GM21619 (cell line): ENCODE measurements around the gene RTL5.

Source experiments
- ATAC-seq: cut with Tn5 transposase; IDR thresholded peaks from one replicate; pipeline ENCODE4 v1.9.1; 2021; ENCODE audit not compliant: unreplicated experiment

Gene RTL5

DNA sequence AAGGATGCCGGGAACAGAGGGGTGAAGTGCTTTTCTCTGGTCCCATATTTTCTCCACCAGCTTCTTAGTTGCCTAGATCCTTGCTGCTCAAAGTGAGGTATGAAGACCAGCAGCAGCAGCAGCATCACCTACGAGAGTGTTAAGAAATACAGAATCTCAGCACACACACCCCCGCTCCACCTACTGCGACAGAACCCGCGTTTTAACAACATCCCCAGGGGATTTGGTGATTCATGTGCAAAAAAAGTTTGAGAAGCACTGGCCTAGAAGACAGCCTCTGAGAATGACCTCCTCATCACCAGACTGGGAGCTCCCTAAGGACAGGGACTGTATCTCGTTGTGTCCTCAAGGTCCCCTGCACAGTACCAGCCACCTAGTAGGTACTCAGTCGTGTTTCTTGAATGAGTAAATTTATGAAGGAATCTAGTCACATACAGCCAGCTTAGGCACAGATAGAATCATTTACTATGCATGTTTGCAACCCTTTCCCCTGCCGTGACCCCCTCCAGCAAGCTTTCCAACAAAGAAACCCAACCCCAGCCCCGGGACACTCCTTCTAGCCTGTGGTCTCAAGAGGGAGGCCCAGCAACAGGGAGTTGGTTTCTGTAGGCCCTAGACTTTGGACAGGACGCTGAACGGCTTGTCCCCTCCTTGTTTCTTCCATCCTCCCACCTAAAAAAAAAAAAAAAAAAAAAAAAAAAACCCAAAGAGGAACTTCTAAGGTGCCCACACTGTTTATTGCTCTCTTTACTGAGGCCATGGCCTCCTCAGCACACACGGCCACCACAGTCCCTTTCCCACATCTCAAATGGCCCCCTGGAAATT is 21.5 kb downstream of the RTL5 start:
- no peak for ATAC-seq

DNA sequence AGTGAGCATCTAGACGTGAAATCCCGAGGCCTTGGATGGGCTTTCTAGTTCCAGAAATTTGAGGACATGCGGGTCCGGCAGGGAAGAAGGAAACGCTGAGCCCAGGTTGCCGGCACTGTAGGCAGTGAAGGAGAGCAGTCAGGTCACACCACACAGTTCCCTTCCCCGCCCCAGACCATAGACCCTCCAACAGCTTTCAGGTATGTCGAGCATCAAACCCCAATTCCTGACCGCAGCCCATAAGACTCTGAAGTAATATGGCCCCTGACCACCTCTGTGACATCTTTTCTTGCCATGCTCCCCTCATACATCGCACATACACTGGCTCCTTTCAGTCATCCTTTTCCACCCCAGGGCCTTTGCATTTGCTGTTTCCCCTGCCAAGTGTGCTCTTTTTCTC is 23.0 kb downstream of the RTL5 start:
- no peak for ATAC-seq

DNA sequence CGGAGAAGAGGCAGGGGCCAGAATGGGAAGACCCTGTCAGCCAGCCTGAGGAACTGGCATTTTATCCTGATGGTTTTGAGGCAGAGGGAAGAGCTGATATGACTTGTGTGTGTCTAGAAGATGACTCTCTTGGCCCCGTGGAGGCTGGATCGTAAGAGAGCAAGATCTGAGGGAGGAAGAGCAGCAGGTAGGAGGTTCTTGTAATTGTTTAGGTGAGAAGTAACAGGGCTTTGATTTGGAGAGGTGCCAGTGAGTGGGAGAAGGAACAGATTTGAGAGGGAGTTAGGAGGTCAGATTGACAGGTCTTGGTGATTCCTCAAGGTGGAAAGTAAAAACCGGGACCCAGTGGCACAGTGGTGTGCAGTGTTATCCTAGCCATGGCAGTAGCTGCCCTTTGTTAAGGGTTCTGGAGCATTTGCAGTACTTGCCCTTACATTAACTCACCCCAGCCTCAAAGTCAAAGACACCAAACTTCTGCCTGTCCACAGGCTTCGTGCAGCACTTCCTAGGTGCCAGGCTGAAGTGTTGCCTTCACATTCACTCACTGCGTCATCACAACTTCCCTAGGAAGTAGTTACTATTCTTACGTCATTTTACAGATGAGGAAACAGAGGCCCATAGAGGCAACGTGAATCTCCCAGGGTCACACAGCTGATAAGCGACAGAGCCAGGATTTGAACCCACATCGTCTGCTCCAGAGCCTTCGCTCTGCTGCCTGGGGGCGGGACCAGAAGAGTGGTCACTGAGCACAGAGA is 23.7 kb downstream of the RTL5 start:
- no peak for ATAC-seq

DNA sequence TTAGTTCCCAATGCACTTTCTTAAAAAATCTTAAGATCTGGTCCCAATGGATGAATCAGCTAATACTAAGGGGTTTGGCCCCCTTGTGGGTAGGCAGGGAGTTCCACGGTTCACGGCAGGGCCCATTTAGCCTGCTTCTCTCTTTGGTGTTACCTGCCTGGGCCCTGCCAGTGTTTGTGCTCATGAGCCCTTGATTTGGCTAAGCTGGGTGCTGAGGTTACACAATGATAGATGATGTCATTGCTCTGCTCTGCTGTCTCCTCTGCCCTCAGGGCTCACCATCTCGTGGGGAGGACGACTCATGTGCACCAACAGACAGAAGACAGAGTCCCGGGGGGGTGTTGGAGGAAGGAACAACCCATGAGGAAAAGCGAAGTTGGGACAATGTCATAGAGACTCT is 24.4 kb downstream of the RTL5 start:
- no peak for ATAC-seq

DNA sequence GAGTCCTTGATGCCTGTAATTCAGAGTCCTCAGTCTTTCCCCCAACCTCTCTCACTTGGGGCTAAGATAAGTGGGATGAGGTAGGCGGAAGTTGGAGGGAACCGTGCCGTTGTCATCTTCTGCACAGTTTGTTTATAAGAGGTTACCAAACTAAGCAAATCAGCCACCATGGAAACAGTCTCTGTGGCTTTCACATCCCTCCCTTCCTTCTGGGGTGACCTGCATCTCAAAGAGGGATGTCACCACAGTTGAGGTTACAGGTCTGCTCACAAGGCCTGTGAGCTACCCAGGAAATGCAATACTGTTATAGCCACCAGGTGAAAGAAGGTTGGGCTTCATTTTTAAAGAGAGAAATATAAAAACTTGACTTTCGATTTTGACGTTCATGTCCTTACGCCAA is 26.3 kb downstream of the RTL5 start:
- ATAC-seq = peak; percentile 60

DNA sequence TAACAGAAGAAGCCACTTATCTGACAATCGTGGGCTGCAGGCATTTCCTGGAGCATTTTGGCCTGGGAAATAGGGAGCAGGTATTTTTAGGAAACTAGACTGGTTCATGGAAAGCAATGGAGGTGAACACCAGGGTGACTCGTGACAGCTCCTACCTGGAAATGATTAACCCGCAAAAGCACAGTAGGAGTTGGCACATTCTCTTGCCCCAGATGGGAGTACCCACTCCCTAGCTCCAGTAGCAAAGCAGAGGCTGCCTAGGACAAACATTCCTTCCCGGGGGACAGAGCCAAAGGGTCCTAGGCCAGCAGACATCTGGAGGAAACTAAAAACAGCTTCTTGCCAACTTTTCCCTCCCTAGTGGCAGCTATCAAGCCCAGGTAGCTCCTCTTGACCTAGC is 29.0 kb downstream of the RTL5 start:
- ATAC-seq = no peak

DNA sequence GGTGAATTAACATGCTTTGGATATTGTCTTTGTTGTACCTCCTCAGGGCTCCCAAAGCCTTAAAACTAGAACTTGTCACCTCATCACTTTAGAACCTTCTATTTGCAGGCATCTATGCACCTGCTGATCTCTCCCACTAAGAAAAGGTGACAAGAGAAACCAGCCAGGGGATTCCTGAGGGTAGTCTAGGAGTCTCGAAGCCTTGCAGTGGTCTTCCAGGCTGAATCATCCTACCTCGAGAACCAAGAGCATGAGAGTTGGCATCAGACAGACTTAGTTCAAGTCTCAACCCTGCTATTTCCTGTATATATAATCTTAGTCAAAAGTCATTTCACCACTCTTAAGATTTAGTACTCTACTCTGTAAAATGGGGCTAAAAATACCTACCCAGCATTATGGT is 29.6 kb downstream of the RTL5 start:
- ATAC-seq = no peak

DNA sequence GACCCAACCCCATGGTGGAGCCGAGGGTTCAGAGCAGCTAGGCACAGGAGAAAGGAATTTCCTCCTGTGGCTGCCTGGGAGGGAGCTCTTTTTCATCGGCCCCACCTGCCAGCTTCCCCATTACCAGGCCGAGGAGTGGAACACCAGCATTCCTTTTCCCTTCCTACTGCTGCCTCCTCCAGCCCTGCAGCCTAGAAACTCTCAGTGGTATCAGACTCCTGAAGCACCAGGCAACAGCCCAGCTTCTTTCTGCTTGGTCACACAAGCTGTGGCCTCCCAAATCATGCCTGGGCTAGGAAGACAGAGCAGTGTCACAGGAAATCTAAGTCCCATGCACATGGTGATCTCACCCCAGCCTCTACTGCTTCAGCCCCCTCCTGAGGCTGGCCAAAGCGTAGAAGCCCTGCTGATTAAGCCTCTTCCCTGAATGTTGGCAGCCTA is 30.1 kb downstream of the RTL5 start:
- ATAC-seq = no peak

DNA sequence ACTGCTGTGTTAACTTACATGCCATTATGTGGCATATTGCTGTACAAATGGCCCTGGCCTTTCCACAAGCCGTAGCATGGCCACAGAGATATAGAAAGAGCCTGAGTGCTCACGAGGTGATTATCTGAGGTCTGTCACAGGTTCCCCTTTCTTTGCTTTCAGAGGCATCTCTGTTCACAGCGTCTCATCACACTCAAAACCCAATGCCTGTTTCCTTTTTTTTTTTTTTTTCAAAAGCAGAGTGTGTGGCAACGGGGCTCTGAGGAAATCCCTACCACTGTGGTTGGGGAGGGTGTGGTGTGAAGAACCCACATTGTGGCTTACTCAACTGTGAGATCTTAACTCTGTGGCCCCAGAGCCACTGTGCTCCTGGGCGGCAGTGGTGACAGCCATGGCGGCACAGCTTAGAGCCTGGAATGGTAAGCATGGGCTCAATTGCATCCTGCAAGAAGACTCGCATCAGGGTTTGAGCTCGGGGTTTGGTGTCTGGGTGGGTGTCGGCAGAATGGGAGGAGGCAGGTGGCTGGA is 30.8 kb downstream of the RTL5 start:
- ATAC-seq = peak; percentile 73

DNA sequence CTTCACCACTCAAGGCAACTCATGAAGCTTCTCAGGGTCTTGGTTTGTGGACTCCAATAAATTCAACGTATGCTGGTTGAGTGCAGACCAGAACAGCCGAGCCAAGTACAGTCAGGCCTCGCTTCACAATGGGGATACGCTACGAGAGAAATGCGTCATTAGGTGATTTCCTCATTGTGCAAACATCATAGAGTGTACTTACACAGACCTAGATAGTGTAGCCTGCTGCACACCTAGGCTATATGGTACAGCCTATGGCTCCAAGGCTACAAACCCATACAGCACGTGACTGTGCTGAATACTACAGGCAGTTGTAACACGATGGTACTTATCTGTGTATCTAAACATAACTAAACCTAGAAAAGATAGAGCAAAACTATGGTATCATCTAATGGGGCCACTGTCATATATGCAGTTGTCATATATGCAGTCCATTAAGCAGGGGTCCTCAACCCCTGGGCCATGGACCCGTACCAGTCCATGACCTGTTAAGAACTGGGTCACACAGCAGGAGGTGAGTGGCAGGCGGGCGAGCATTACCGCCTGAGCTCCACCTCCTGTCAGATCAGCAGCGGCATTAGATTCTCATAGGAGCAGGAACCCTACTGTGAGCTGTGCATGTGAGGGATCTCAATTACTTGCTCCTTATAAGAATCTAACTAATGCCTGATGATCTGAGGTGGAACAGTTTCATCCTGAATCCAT is 31.5 kb downstream of the RTL5 start:
- no peak for ATAC-seq

DNA sequence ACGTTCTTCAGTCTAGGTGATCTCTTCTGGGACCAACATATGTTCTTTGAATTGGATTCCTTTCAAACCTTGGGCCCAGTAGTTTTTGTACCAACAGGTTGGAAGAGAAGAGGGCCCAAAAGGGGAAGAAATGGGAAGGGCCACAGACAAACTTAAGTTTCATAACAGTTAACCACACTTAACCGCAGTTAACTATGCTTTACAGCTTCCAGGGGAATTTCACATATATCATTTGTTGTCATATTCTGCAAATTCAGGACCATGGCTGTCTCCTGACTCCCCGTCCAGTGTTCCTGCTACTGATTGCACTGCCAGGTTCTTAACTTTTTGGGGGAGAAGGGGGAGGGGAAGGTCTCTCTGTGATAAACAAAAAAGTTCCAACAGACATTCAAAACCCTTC is 34.6 kb downstream of the RTL5 start:
- no peak for ATAC-seq

DNA sequence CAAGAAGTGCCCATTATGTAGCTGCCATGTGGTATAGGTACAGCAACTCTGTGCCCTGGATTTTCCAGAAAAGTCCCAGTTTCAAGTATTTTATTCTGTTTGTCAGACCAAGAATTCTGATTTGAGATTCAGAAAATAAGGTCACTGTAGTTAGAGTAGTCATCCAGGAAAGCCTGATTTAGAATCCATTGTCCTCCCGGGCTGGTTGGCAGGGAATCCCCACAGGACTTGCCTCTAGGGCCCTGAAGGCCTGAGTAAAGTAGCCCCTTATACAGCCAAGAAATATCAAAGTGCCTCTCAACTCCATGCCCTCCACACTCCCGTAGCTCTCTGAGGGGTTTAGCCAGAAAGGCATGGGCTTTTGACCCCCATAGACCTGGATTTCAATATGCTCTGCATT is 36.3 kb downstream of the RTL5 start:
- ATAC-seq = no peak

DNA sequence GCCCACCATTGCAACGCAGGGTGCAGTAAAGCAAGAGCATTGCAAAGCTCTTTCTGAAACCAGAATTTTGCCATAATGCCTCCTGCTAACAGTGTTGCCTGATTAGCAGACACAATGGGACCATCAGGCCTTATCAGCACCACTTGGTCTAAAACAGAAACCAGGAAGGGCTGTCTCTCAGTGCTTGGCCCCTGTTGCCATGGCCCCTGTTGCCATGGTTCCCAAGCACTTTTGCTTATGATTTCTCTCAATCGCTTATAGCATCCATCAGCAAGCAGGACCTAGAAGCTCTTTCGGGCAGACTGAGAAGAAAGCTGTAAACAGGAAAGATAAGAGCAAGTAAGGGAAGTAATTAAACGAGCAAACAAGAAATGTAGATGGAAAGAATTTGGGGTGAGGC is 36.8 kb downstream of the RTL5 start:
- peak; percentile 80 for ATAC-seq

DNA sequence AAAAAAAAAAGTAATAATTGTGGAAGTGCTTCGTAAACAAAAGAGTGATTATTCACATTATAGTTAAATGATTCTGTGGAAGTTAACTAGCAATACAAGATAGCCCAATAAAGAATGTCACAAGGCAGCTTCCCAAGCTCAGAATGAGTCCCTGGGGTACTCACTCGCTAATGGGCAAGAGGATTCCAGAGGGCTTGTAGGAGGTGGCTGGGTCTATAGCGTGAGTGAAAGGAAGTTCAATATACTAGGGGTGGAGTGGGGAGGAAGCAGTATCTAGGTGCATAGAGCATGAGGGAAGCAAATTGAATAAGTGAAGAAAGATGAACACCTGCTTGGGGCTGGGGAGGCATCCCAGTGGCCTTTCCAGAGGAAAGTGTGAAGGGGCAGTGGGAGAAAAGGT is 42.5 kb downstream of the RTL5 start:
- no peak for ATAC-seq

DNA sequence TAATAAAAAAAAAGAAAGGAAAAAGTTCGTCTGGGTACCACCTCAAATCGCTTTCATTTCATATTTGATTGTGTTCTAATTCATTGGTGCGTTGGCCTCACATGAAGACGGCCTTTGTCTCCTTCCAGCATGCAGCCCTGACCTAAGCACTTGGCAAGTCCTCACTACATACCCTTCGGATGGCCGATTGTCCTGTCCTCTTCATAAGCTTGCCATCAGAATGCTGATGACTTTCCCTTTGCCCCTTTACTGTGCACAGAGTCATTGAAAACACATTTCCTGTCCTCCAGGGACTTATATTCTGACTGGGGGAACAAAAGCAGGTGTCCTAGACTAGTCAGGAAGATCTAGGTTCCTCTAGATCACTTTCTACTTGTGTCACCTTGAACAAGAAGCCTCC is 43.0 kb downstream of the RTL5 start:
- ATAC-seq = no peak

DNA sequence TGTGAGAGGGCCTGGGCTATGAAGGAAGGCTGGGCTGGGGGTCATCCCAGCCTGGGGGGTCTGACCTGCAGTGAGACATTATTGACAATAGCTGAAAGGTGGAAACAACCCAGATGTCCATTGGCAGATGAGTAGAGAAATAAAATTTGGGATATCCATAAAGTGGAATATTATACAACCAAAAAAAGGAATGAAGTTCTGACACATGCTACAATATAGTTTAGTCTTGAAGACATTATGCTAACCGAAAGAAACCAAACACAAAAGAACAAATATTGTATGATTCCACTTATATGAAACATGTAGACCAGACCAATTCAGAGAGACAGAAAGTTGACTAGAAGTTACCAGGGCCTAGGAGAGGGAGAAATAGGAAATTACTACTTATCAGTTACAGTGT is 44.7 kb downstream of the RTL5 start:
- ATAC-seq = no peak

DNA sequence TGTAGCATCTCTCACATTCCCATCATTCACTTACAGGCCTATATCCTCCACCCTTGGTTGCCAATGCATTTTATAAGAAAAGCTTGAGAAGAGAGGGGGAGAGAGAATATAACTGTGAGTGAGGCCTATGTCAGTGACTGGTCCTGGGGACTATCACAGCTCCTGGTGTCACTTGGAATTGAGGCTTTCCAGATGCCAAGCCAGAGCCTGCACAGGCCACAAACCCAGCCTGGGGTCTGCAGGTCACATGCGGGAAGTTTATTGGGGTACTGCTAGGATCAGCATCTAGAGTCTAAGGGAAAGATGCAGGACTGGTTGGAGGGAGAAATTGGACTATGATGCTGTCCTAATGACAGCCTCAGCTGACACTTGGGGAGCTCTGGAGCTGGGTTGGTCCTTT is 47.6 kb downstream of the RTL5 start:
- ATAC-seq = no peak

DNA sequence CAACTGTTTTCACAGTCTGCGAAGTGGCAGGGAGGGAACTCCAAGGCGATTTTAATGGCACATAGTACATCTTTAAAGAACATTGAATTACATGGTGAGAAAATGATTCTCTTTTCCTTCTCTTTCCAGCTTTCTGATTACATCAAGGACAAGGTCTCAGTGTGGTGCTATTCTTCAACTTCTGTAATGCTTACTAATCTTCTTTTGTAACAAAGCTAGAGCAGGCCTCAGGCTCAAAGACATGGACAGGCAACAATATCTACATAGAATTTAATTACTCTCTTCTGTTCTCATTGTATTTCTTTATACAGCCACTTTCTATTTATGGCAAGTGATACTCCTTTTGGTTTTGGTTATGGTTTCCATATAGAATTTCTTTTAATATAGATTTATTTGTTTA is 48.4 kb downstream of the RTL5 start:
- ATAC-seq = no peak

DNA sequence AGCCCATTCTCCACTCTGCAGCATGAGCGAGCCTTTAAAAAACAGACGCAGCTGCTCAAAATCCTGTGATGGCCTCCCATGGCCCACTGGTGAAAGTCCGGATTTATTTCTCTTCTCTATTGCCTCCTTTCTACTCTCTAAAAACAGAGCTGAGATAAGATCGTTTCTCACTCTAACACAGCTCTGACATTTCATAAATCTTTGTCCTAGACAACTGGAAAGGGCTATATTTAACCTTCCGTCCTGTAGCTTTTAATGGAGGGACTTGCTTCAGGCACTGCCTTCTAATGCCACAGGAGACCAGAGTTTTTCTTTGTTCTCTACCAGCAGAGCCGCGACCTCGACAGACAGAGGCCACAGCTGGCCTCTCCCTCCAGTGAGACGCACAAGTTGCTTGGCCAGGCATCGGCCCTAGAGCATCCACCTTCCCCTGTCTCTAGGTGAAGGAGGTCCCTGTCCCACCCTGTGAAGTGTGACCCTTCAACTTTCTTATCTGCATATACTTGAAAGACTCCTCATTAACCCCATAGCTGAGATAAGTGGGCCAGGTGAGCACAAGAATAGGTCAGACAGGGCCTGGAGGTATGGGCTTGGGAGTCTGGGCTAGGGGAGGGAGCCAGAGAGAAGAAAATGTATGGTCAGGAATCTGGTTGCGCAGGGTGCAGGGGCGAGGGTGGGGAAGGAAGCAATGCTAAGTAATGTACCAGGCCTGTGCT is 50.0 kb downstream of the RTL5 start:
- no peak for ATAC-seq

DNA sequence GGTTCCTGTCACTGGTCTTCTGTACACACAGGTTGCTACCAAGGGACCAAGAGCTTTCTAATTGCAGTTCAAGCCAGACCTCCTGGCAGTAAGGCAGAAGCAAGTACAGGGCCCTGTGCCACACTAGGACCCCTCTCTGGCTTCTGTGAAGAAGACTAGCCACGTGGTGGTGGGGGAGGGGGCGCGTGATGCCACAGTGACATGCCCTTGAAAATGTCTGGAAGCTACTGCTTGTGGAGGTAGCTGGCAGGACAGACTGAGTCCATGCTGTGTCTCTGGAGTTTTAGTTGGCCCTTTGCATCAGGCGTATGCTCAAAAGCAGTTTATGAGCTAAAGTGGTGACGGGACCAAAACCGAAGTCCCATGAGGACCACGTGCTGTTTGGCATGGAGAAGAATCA is 50.9 kb downstream of the RTL5 start:
- ATAC-seq = no peak

DNA sequence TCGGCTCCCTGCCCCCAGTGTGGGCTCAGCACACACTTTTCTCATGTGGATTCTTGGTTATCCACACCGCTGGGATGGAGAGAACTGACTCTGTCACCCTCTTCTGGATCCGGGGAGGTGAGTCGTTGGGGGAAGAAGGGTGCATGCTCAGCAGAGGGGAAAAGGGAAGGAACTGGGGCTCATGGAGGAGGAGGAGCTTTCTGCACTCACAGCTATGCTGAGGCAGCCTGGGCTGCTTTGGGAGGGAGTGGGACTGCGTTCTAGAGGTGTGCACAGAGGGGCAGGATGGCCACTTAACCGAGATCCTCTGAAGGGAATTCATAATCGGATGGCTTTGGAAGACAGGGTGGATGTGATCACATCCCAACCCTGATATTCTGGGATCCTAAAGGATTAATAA is 51.6 kb downstream of the RTL5 start:
- no peak for ATAC-seq
